ENCODE measurements around the gene PRLR. TPM values are rescaled to one million over a fixed set of nuclear protein-coding genes. Genes with fewer than 3 reads are reported as not detected.

Gene PRLR
- total and polyA plus RNA-seq, 10 of the 15 experiments (the other 5 are each of a cell fraction or from before 2014, with no cell fraction given) = 0.03 to 8.1 (median 0.20) TPM

DNA sequence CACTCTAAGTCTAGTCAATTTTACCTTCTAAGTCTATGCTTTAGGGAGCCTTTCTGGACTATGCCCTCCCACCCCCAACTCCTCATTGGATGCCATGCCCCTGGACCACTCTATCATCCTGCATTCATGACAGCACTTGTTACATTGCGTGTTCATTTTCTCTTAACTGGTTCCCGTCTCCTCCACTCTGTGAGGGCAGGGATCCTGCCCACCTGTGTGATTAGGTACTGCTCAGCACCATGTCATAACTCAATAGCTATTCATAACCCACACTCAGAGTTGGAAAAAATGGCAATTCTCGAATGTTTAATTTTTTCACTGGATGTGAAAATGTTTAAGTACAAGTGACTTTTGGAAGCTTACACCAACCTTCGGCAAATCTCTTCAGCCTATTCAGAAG lies 88.5 kb downstream of the PRLR start (continued):
- TF ChIP-seq, protein P1, sequence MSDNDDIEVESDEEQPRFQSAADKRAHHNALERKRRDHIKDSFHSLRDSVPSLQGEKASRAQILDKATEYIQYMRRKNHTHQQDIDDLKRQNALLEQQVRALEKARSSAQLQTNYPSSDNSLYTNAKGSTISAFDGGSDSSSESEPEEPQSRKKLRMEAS (IDR thresholded peaks at IDR 0.05; ENCODE audit: low read depth, low read length) = no peak
- TF ChIP-seq MEF2B (IDR thresholded peaks at IDR 0.05; ENCODE audit: partially characterized antibody, poor library complexity, severe bottlenecking) (no peak), IKZF1 (conservative IDR thresholded peaks at IDR 0.05) (no peak), CEBPZ (IDR thresholded peaks at IDR 0.05; ENCODE audit: low read depth, low read length) (no peak), ZNF274 (IDR thresholded peaks at IDR 0.05; ENCODE audit: insufficient read depth, insufficient read length) (no peak), POLR2AphosphoS5 (IDR thresholded peaks at IDR 0.05; ENCODE audit: low read length) (no peak), MYC (IDR thresholded peaks at IDR 0.05; ENCODE audit: insufficient read depth, insufficient read length, insufficient replicate concordance, low read length, severe bottlenecking) (no peak), RELA (IDR thresholded peaks at IDR 0.05; ENCODE audit: borderline replicate concordance, partially characterized antibody) (no peak), ZBTB40 (IDR thresholded peaks at IDR 0.05; ENCODE audit: borderline replicate concordance) (no peak), STAT3 (IDR thresholded peaks at IDR 0.05; ENCODE audit: low read depth, low read length) (no peak)
- TF ChIP-seq, protein P2, sequence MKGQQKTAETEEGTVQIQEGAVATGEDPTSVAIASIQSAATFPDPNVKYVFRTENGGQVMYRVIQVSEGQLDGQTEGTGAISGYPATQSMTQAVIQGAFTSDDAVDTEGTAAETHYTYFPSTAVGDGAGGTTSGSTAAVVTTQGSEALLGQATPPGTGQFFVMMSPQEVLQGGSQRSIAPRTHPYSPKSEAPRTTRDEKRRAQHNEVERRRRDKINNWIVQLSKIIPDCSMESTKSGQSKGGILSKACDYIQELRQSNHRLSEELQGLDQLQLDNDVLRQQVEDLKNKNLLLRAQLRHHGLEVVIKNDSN (IDR thresholded peaks at IDR 0.05; ENCODE audit: borderline replicate concordance, extremely low read length, insufficient read depth, low read depth, low read length) = no peak
